T-cell (primary cell): ENCODE measurements around the gene ZNF565. TPM values are rescaled to one million over a fixed set of nuclear protein-coding genes. Genes with fewer than 3 reads are reported as not detected.

Experiments used
- ATAC-seq, 4 experiments: fragments of 200-7000 bp in 3 of 4; fragments of 150-1000 bp in 1 of 4; cut with Tn5 transposase; replicated peaks in 1 of 4; 1 replicate in 3 of 4; 2 replicates in 1 of 4; pipeline ENCODE4 v1.10.0; 2021; ENCODE audit warnings: moderate library complexity in 3 of 4, mild to moderate bottlenecking in 2 of 4, moderate number of reproducible peaks in 1 of 4
- CTCF ChIA-PET, 2 donors: fragments of 300-600 bp; sonication (Branson Sonifier 250); formaldehyde crosslinking; loops; one replicate each; lab custom pipeline; 2022; ENCODE audit warnings: antibody characterized with exemption in 2 of 2; lab: Charles Lee
- POLR2A ChIA-PET, 2 donors: fragments of 300-600 bp; sonication (Branson Sonifier 250); formaldehyde crosslinking; loops; one replicate each; lab custom pipeline; 2022; ENCODE audit warnings: antibody characterized with exemption in 2 of 2; lab: Charles Lee
- DNase-seq, 35 experiments: peaks; one replicate each; pipeline versions ENCODE4 v3.0.0 to v3.0.0-alpha.2; 2013 to 2023
- H3K27ac ChIP-seq: one replicate; pipeline ENCODE4 v1.5.1; 2013; ENCODE audit warnings: low read length
- H3K27me3 ChIP-seq, 2 experiments: replicated peaks in 1 of 2; 1 replicate in 1 of 2; 2 replicates in 1 of 2; pipeline versions ENCODE4 v1.6.1 to v1.7.0; 2013; ENCODE audit warnings: low read length in 1 of 2, mixed read lengths in 1 of 2; ENCODE audit not compliant: control insufficient read depth in 2 of 2, insufficient read depth in 2 of 2; ENCODE audit errors: extremely low read depth in 1 of 2
- H3K36me3 ChIP-seq, 2 donors: 1 replicate in 1 of 2; 2 replicates in 1 of 2; pipeline versions ENCODE4 v1.6.1 to v1.7.0; 2013; ENCODE audit warnings: low read length in 1 of 2; ENCODE audit not compliant: control insufficient read depth in 2 of 2, insufficient read depth in 1 of 2; ENCODE audit errors: extremely low read depth in 1 of 2
- H3K4me1 ChIP-seq, 2 experiments: 1 replicate in 1 of 2; 2 replicates in 1 of 2; pipeline versions ENCODE4 v1.6.1 to v1.7.0; 2013; ENCODE audit warnings: low read length in 2 of 2, mixed read lengths in 1 of 2; ENCODE audit not compliant: insufficient read depth in 2 of 2, control insufficient read depth in 1 of 2; ENCODE audit errors: extremely low read depth in 1 of 2
- H3K4me3 ChIP-seq, 2 donors: 1 replicate in 1 of 2; 2 replicates in 1 of 2; pipeline versions ENCODE4 v1.5.1 to v1.7.0; 2013; ENCODE audit warnings: mild to moderate bottlenecking in 2 of 2, low read length in 1 of 2, moderate library complexity in 1 of 2; ENCODE audit not compliant: control insufficient read depth in 1 of 2; ENCODE audit errors: extremely low read depth in 1 of 2
- H3K9me3 ChIP-seq: 2 replicates; pipeline ENCODE4 v1.7.0; 2013
- H3K27ac Mint-ChIP-seq, 2 donors: one replicate each; pipeline ENCODE4 v1.8.0; 2020 to 2021; ENCODE audit warnings: mild to moderate bottlenecking in 2 of 2, mixed read lengths in 2 of 2
- H3K27me3 Mint-ChIP-seq, 2 donors: one replicate each; pipeline ENCODE4 v1.8.0; 2021 to 2022; ENCODE audit warnings: mixed read lengths in 2 of 2
- H3K36me3 Mint-ChIP-seq: one replicate; pipeline ENCODE4 v1.8.0; 2021; ENCODE audit warnings: mixed read lengths
- H3K4me1 Mint-ChIP-seq, 3 donors: one replicate each; pipeline ENCODE4 v1.8.0; 2020 to 2022; ENCODE audit warnings: mixed read lengths in 3 of 3, mild to moderate bottlenecking in 1 of 3
- H3K4me3 Mint-ChIP-seq, 3 donors: one replicate each; pipeline ENCODE4 v1.8.0; 2020 to 2022; ENCODE audit warnings: mild to moderate bottlenecking in 3 of 3, mixed read lengths in 3 of 3, moderate library complexity in 3 of 3
- H3K9me3 Mint-ChIP-seq, 3 donors: one replicate each; pipeline ENCODE4 v1.8.0; 2020 to 2022; ENCODE audit warnings: mixed read lengths in 3 of 3
- WGBS: methylation state at CpG from one replicate; pipeline ENCODE4 v1.1.5; 2013; ENCODE audit warnings: missing lambda C conversion rate; ENCODE audit not compliant: insufficient coverage; 5-methylcytosine and 5-hydroxymethylcytosine counted together
- total RNA-seq, 35 experiments: library from RNA in 6 of 35; stranded (reverse) in 6 of 35; fragments of 120-200 nt in 1 of 35; gene quantifications; one replicate each; pipeline versions ENCODE4 v1.2.1 to v1.2.4 and lab custom pipeline; 2013 to 2026

ZNF565 gene
- total RNA-seq, 5 donors from 2014 or later (not counting 1 experiment from before 2014, with no cell fraction given) = 7.5 to 9.1 (median 8.0) TPM

- ChIA-PET CTCF (interaction anchor here in 1 of 2 donors (0.6 kb wide), 1 partner anchor 33 kb away, joined by 3 read pairs; no protein-coding TSS in a partner anchor), POLR2A (no interaction called here)
- Histone ChIP-seq H3K27me3 (no peaks in the 10 kb centered on the region), H3K9me3 (no peaks in the 10 kb centered on the region), H3K36me3 (no peaks in the 10 kb centered on the region), H3K27ac (no peak overlapping the region), H3K4me1 (no peaks in the 10 kb centered on the region), H3K4me3 (no peak overlapping the region)
- 95% methylated on average over 6 of the region's 7 CpGs for WGBS
- no peak for DNase-seq
- Mint-ChIP-seq H3K4me1 (no peaks in the 10 kb centered on the region), H3K4me3 (no peak overlapping the region), H3K27ac (no peak overlapping the region), H3K27me3 (no peaks in the 10 kb centered on the region), H3K9me3 (no peaks in the 10 kb centered on the region), H3K36me3 (no peaks in the 10 kb centered on the region)
- ATAC-seq = no peak
Observed at GRCh38 chr19:36160821-36161596, 53.5 kb downstream of the ZNF565 start.

DNA sequence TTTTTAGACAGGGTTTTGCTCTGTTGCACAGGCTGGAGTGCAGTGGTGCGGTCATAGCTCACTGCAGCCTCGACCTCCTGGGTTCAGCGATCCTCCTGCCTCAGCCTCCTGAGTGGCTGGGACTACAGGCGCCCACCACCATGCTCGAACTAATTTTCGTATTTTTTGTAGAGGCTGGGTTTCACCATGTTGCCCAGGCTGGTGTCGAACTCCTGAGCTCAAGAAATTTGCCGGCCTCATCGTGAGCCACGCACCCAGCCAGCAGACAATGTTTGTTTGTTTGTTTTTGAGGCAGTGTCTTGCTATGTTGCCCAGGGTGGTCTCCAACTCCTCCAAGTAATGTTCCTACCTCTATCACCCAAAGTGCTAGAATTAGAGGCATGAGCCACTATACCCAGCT lies 61.3 kb downstream of the ZNF565 start:
- WGBS = 96% methylated on average over 5 of the region's 10 CpGs

DNA sequence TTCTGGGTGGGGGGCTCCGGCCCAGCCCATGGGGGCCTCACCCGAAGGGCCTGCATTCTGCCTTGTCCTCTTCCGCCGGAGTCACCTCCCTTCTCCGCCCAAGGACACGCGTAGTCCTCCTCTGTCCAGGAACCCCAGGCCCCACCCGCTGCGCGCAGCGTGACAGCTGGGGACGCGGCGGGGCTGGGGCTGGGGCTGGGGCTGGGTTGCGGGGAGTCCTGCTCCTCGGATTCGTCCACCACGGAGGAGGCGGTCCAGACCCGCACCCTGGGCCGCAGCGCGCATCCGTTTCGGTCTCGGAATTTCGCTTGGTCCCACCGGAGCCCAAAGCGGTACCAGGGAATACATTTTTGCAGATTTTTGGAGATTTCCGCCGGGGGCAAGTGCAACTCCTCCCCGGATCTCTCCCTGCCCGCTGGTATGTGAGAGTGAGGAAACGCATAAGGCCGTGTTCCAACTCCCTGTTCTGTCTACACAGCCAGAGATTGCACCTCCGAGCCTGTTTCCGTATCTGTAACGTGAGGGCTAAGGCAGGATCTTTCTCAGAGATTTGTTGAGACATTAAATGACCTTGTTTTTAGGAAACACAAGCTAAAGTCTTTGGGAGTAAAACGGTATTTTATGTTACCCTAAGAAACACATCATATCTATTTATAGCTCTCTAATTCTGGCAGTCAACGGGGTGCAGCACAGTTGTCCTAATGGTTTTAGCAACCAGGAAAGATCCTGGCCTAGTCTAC lies 61.9 kb downstream of the ZNF565 start, which contains the start of gene COX7A1:
COX7A1 (minus strand) TSS at position 96 of the 740 bp plus-strand sequence; CDS start at position 56, 40 bp downstream.
- Histone ChIP-seq H3K4me1 (no peaks in the 10 kb centered on the region), H3K4me3 (no peak within 1 kb of the TSS), H3K27ac (no peak within 1 kb of the TSS), H3K9me3 (no peaks in the 10 kb centered on the region), H3K27me3 (no peaks in the 10 kb centered on the region), H3K36me3 (peaks cover 4 to 35% of the 10 kb centered on the region in 2 donors)
- peaks cover 25% of the 10 kb centered on the region for H3K36me3 Mint-ChIP-seq
- no peaks in the 10 kb centered on the region for H3K27me3 Mint-ChIP-seq
- DNase-seq (no peak), ATAC-seq (no peak)
- peaks cover 0 to 3% (median 0%) of the 10 kb centered on the region in 3 donors for H3K4me1 Mint-ChIP-seq
- POLR2A ChIA-PET = interaction anchor here in 1 of 2 donors (0.7 kb wide), 1 partner anchor 99 kb away, joined by 3 read pairs; the partner anchor contains the start of gene THAP8
- H3K27ac Mint-ChIP-seq = no peak within 1 kb of the TSS
- no peak within 1 kb of the TSS for H3K4me3 Mint-ChIP-seq
- CTCF ChIA-PET = interaction anchor here in 1 of 2 donors (0.8 kb wide), 1 partner anchor 206 kb away, joined by 4 read pairs; no protein-coding TSS in a partner anchor
- no peaks in the 10 kb centered on the region for H3K9me3 Mint-ChIP-seq
- WGBS = 77% methylated on average over 30 of the region's 40 CpGs

More for the DNA sequence above, 61.3 kb downstream of the ZNF565 start:
- Mint-ChIP-seq H3K9me3 (no peaks in the 10 kb centered on the region), H3K4me3 (no peak overlapping the region), H3K27me3 (no peaks in the 10 kb centered on the region), H3K4me1 (peaks cover 0 to 3% (median 0%) of the 10 kb centered on the region in 3 donors), H3K36me3 (peaks cover 25% of the 10 kb centered on the region), H3K27ac (no peak overlapping the region)
- POLR2A ChIA-PET = interaction anchor here in 1 of 2 donors (0.7 kb wide), 1 partner anchor 99 kb away, joined by 3 read pairs; the partner anchor contains the start of gene THAP8
- no peak overlapping the region for H3K27ac ChIP-seq
- CTCF ChIA-PET = interaction anchor here in 1 of 2 donors (0.8 kb wide), 1 partner anchor 206 kb away, joined by 4 read pairs; no protein-coding TSS in a partner anchor
- DNase-seq (no peak), ATAC-seq (no peak)
- no peak overlapping the region for H3K4me3 ChIP-seq
- H3K27me3 ChIP-seq = no peaks in the 10 kb centered on the region
- H3K9me3 ChIP-seq = no peaks in the 10 kb centered on the region
- H3K36me3 ChIP-seq = peaks cover 0 to 30% of the 10 kb centered on the region in 2 donors
- no peaks in the 10 kb centered on the region for H3K4me1 ChIP-seq

DNA sequence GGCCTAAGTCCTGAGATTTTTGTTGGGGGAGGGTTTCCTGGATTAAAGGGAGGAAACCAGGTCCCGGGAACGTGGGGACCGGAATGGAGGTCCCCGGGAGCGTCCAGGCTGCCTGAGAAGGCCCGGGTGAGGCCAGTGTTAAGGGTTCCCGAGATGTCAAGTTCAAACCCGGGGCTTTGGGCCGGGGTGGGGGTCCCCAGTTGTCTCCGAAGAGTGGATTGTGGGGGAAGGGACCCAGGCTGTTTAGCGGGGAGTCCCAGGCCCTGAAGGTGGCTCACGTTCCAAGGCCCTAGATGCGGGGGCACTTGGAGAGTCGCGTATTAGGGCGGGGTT lies 62.5 kb downstream of the ZNF565 start:
- no peak overlapping the region for H3K4me3 ChIP-seq
- DNase-seq (no peak), ATAC-seq (no peak)
- Mint-ChIP-seq H3K9me3 (no peaks in the 10 kb centered on the region), H3K4me1 (peaks cover 0 to 3% (median 0%) of the 10 kb centered on the region in 3 donors), H3K27ac (no peak overlapping the region), H3K27me3 (no peaks in the 10 kb centered on the region), H3K36me3 (peaks cover 28% of the 10 kb centered on the region), H3K4me3 (no peak overlapping the region)
- H3K27me3 ChIP-seq = no peaks in the 10 kb centered on the region
- 94% methylated on average over 15 of the region's 16 CpGs for WGBS
- H3K4me1 ChIP-seq = no peaks in the 10 kb centered on the region
- CTCF ChIA-PET = no interaction called here
- no peaks in the 10 kb centered on the region for H3K9me3 ChIP-seq
- no peak overlapping the region for H3K27ac ChIP-seq
- H3K36me3 ChIP-seq = peaks cover 6 to 39% of the 10 kb centered on the region in 2 donors
- POLR2A ChIA-PET = no interaction called here

- Histone ChIP-seq H3K27me3 (no peaks in the 10 kb centered on the region), H3K4me1 (no peaks in the 10 kb centered on the region), H3K9me3 (no peaks in the 10 kb centered on the region), H3K4me3 (no peak overlapping the region), H3K27ac (no peak overlapping the region), H3K36me3 (peaks cover 12 to 46% of the 10 kb centered on the region in 2 donors)
- H3K27ac Mint-ChIP-seq = no peak overlapping the region
- ChIA-PET CTCF (interaction anchor here in 1 of 2 donors (0.6 kb wide), 1 partner anchor 189 kb away, joined by 7 read pairs; no protein-coding TSS in a partner anchor), POLR2A (interaction anchor here in 1 of 2 donors (0.6 kb wide), 1 partner anchor 68 kb away, joined by 3 read pairs; no protein-coding TSS in a partner anchor)
- H3K36me3 Mint-ChIP-seq = peaks cover 32% of the 10 kb centered on the region
- ATAC-seq (no peak), DNase-seq (no peak)
- no peaks in the 10 kb centered on the region for H3K27me3 Mint-ChIP-seq
- WGBS = 97% methylated on average over 16 of the region's 47 CpGs
- H3K9me3 Mint-ChIP-seq = no peaks in the 10 kb centered on the region
- no peak overlapping the region for H3K4me3 Mint-ChIP-seq
- peaks cover 0 to 3% (median 0%) of the 10 kb centered on the region in 3 donors for H3K4me1 Mint-ChIP-seq
Observed at GRCh38 chr19:36151144-36152018, 63.1 kb downstream of the ZNF565 start.
